NCI-H69 (cell line): ENCODE results near the gene F2RL3.

ENCODE experiments used
- DNase-seq: peaks from one replicate; lab custom pipeline; 2025; lab: John Stamatoyannopoulos, UW

Gene F2RL3

GRCh38 chr19:16875584-16876555 lies 12.9 kb upstream of the F2RL3 start:
- DNase-seq, result no peak

- DNase-seq, result no peak
These were observed 11.9 kb upstream of the F2RL3 start for GRCh38 chr19:16876904-16877361.

GRCh38 chr19:16877581-16877980 lies 11.2 kb upstream of the F2RL3 start:
- DNase-seq, result no peak

- no peak for DNase-seq
These were observed 10.4 kb upstream of the F2RL3 start for GRCh38 chr19:16878181-16878965.

- no peak for DNase-seq
These were observed 7.8 kb upstream of the F2RL3 start for GRCh38 chr19:16880884-16881554.

- no peak for DNase-seq
These were observed 6.7 kb upstream of the F2RL3 start for GRCh38 chr19:16882146-16882545.

- DNase-seq, result no peak
These were observed 5.3 kb upstream of the F2RL3 start for GRCh38 chr19:16883522-16883921.

- no peak for DNase-seq
These were observed 3.6 kb upstream of the F2RL3 start for GRCh38 chr19:16885166-16885565.

GRCh38 chr19:16886305-16886880 lies 2.4 kb upstream of the F2RL3 start:
- DNase-seq, result no peak

- no peak for DNase-seq
These were observed 1.2 kb upstream of the F2RL3 start for GRCh38 chr19:16887353-16888265.

GRCh38 chr19:16889366-16889882 lies 625 bp downstream of the F2RL3 start:
- DNase-seq, result peak; percentile 68

- DNase-seq, result peak; percentile 52
These were observed 1.2 kb downstream of the F2RL3 start for GRCh38 chr19:16889883-16890460.

- DNase-seq, result no peak
These were observed 1.8 kb downstream of the F2RL3 start for GRCh38 chr19:16890461-16891184.

GRCh38 chr19:16891696-16892382 lies 3.0 kb downstream of the F2RL3 start:
- no peak for DNase-seq

- DNase-seq, result no peak
These were observed 3.6 kb downstream of the F2RL3 start for GRCh38 chr19:16892436-16892835.

GRCh38 chr19:16892868-16893685 lies 4.3 kb downstream of the F2RL3 start:
- no peak for DNase-seq

- no peak for DNase-seq
These were observed 4.8 kb downstream of the F2RL3 start for GRCh38 chr19:16893686-16893989.

- DNase-seq, result peak; percentile 16
These were observed 5.3 kb downstream of the F2RL3 start for GRCh38 chr19:16894080-16894479.
